ENCODE measurements around the gene COL25A1. TPM values are rescaled to one million over a fixed set of nuclear protein-coding genes. Genes with fewer than 3 reads are reported as not detected.

The COL25A1 gene
- total RNA-seq, 1 experiment from 2014 or later: not detected

GRCh38 chr4:109162759-109163158, 139.7 kb downstream of the COL25A1 start:
- H3K4me1 Mint-ChIP-seq (ENCODE audit: low read depth, unreplicated experiment): no peaks in the 10 kb centered on the region
- no peaks in the 10 kb centered on the region for H3K9me3 Mint-ChIP-seq (ENCODE audit: low read depth, unreplicated experiment)
- H3K27ac Mint-ChIP-seq (ENCODE audit: unreplicated experiment): no peak overlapping the region
- H3K4me3 Mint-ChIP-seq (ENCODE audit: low read depth, unreplicated experiment): no peak overlapping the region
- CTCF ChIA-PET: no interaction called here
- H3K27me3 Mint-ChIP-seq (ENCODE audit: unreplicated experiment): no peaks in the 10 kb centered on the region
- H3K36me3 Mint-ChIP-seq (ENCODE audit: insufficient read depth, unreplicated experiment): no peaks in the 10 kb centered on the region
- intact Hi-C loops (cut with micrococcal nuclease; ENCODE audit: unreplicated experiment): no loop called here
- no peak for DNase-seq
- no TSS peak for BruUV-seq (replicated peaks)
- no peak for TF ChIP-seq CTCF (IDR thresholded peaks at IDR 0.05; ENCODE audit: unreplicated experiment)

GRCh38 chr4:109160494-109160893, 142.0 kb downstream of the COL25A1 start:
- BruUV-seq (replicated peaks): no TSS peak
- H3K27me3 Mint-ChIP-seq (ENCODE audit: unreplicated experiment): no peaks in the 10 kb centered on the region
- CTCF ChIA-PET: no interaction called here
- intact Hi-C loops (cut with micrococcal nuclease; ENCODE audit: unreplicated experiment): no loop called here
- H3K4me3 Mint-ChIP-seq (ENCODE audit: low read depth, unreplicated experiment): no peak overlapping the region
- no peak for TF ChIP-seq CTCF (IDR thresholded peaks at IDR 0.05; ENCODE audit: unreplicated experiment)
- no peaks in the 10 kb centered on the region for H3K4me1 Mint-ChIP-seq (ENCODE audit: low read depth, unreplicated experiment)
- DNase-seq: no peak
- no peak overlapping the region for H3K27ac Mint-ChIP-seq (ENCODE audit: unreplicated experiment)
- no peaks in the 10 kb centered on the region for H3K9me3 Mint-ChIP-seq (ENCODE audit: low read depth, unreplicated experiment)
- no peaks in the 10 kb centered on the region for H3K36me3 Mint-ChIP-seq (ENCODE audit: insufficient read depth, unreplicated experiment)

- no TSS peak for BruUV-seq (replicated peaks)
- intact Hi-C loops (cut with micrococcal nuclease; ENCODE audit: unreplicated experiment): no loop called here
- H3K4me1 Mint-ChIP-seq (ENCODE audit: low read depth, unreplicated experiment): no peaks in the 10 kb centered on the region
- H3K9me3 Mint-ChIP-seq (ENCODE audit: low read depth, unreplicated experiment): no peaks in the 10 kb centered on the region
- no peaks in the 10 kb centered on the region for H3K27me3 Mint-ChIP-seq (ENCODE audit: unreplicated experiment)
- CTCF ChIA-PET: no interaction called here
- TF ChIP-seq CTCF (IDR thresholded peaks at IDR 0.05; ENCODE audit: unreplicated experiment): no peak
- H3K27ac Mint-ChIP-seq (ENCODE audit: unreplicated experiment): no peak overlapping the region
- no peak for DNase-seq
- H3K4me3 Mint-ChIP-seq (ENCODE audit: low read depth, unreplicated experiment): no peak overlapping the region
- H3K36me3 Mint-ChIP-seq (ENCODE audit: insufficient read depth, unreplicated experiment): no peaks in the 10 kb centered on the region
Observed at GRCh38 chr4:109157696-109158095, 144.8 kb downstream of the COL25A1 start.

- Mint-ChIP-seq H3K4me3 (ENCODE audit: low read depth, unreplicated experiment) (no peak overlapping the region), H3K9me3 (ENCODE audit: low read depth, unreplicated experiment) (no peaks in the 10 kb centered on the region), H3K27ac (ENCODE audit: unreplicated experiment) (no peak overlapping the region), H3K4me1 (ENCODE audit: low read depth, unreplicated experiment) (no peaks in the 10 kb centered on the region), H3K27me3 (ENCODE audit: unreplicated experiment) (no peaks in the 10 kb centered on the region), H3K36me3 (ENCODE audit: insufficient read depth, unreplicated experiment) (no peaks in the 10 kb centered on the region)
- CTCF ChIA-PET: no interaction called here
- no peak for DNase-seq
- intact Hi-C loops (cut with micrococcal nuclease; ENCODE audit: unreplicated experiment): no loop called here
- BruUV-seq (replicated peaks): no TSS peak
- TF ChIP-seq CTCF (IDR thresholded peaks at IDR 0.05; ENCODE audit: unreplicated experiment): no peak
Observed at GRCh38 chr4:109157205-109157604, 145.3 kb downstream of the COL25A1 start.

GRCh38 chr4:109156356-109156755, 146.1 kb downstream of the COL25A1 start:
- CTCF ChIA-PET: no interaction called here
- Mint-ChIP-seq H3K27ac (ENCODE audit: unreplicated experiment) (no peak overlapping the region), H3K4me1 (ENCODE audit: low read depth, unreplicated experiment) (no peaks in the 10 kb centered on the region), H3K36me3 (ENCODE audit: insufficient read depth, unreplicated experiment) (no peaks in the 10 kb centered on the region), H3K9me3 (ENCODE audit: low read depth, unreplicated experiment) (no peaks in the 10 kb centered on the region), H3K27me3 (ENCODE audit: unreplicated experiment) (no peaks in the 10 kb centered on the region), H3K4me3 (ENCODE audit: low read depth, unreplicated experiment) (no peak overlapping the region)
- TF ChIP-seq CTCF (IDR thresholded peaks at IDR 0.05; ENCODE audit: unreplicated experiment): no peak
- no peak for DNase-seq
- intact Hi-C loops (cut with micrococcal nuclease; ENCODE audit: unreplicated experiment): no loop called here
- BruUV-seq (replicated peaks): no TSS peak
